GM12892 (cell line): ENCODE data around the gene TMPRSS4.

Experiments
- POLR2AphosphoS5 ChIP-seq: IDR thresholded peaks from 2 replicates; pipeline ENCODE4 v1.6.1; 2011; ENCODE audit warnings: low read depth, low read length, control low read depth
- TAF1 ChIP-seq: IDR thresholded peaks from 2 replicates; pipeline ENCODE4 v1.6.1; 2011; ENCODE audit warnings: low read depth, mild to moderate bottlenecking, control low read depth, low read length, borderline replicate concordance

DNA sequence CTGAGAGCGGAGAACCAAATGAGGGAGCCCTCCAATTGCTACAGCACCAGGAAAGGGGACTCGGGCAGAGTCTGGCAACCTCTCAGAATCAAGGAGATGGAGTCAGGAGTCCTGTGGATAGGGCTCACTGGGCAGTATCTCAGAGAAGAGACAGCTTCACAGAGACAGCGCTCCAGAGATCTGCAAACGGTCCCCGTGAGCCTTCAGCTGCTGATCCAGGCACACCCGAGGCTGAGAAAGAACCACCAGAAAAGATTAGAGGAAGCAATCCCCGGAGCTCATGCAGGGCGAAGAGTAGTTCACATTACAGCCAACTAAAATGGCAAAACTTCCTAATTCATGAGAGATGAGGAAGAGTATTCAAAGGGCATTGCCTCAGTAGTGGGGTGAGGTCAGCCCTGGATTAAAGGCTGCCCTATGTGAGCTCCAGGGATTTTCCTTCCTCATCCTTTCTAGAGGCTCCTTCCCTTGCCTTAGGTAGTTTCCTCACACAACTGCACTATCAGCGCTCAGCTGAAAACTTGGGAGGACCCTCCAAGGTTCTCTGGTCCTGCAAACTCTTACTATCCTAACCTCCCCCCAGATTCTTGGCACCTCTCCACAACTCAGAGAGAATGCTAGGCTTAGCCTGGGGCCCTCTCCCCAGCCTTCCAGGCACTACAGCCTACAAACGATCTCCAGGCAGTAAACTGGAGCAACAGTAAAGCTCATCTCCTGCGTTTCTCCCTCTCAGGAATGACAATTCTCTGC, 52.0 kb downstream of the TMPRSS4 start:
- no peak for TF ChIP-seq TAF1
- TF ChIP-seq POLR2AphosphoS5 = no peak
